HEK293 (cell line): ENCODE measurements around the gene TBX6.

ENCODE experiments used
- CTCF ChIP-seq: fragments of 450-650 bp; formaldehyde crosslinking; IDR thresholded peaks from 2 replicates; pipeline ENCODE4 v1.5.1; 2016; ENCODE audit warnings: missing biosample characterization, missing genetic modification characterization
- TCF7L2 ChIP-seq: IDR thresholded peaks from 2 replicates; pipeline ENCODE4 v1.6.1; 2011; ENCODE audit warnings: low read depth, mild to moderate bottlenecking, inconsistent platforms, low read length, moderate library complexity, borderline replicate concordance
- YY1 ChIP-seq: fragments of 450-650 bp; formaldehyde crosslinking; IDR thresholded peaks from 2 replicates; pipeline ENCODE4 v1.5.1; 2018; ENCODE audit warnings: missing biosample characterization, missing genetic modification characterization
- ZBTB8A ChIP-seq: fragments of 450-650 bp; formaldehyde crosslinking; IDR thresholded peaks from 2 replicates; pipeline ENCODE4 v1.5.1; 2016; ENCODE audit warnings: missing biosample characterization, missing genetic modification characterization
- ZNF146 ChIP-seq: fragments of 450-650 bp; formaldehyde crosslinking; IDR thresholded peaks from 2 replicates; pipeline ENCODE4 v1.5.1; 2016; ENCODE audit warnings: missing biosample characterization, missing genetic modification characterization
- ZNF174 ChIP-seq: fragments of 450-650 bp; formaldehyde crosslinking; IDR thresholded peaks from 2 replicates; pipeline ENCODE4 v1.5.0; 2017; ENCODE audit warnings: missing biosample characterization, mild to moderate bottlenecking, missing genetic modification characterization
- ZNF747 ChIP-seq: fragments of 450-650 bp; formaldehyde crosslinking; IDR thresholded peaks from 2 replicates; pipeline ENCODE4 v1.5.1; 2016; ENCODE audit warnings: missing biosample characterization, missing genetic modification characterization
- TF ChIP-seq, protein P1 (sequence below): fragments of 450-650 bp; formaldehyde crosslinking; IDR thresholded peaks from 2 replicates; pipeline ENCODE4 v1.5.1; 2016; ENCODE audit warnings: missing biosample characterization, missing genetic modification characterization
- TF ChIP-seq, protein P2 (sequence below): fragments of 450-650 bp; formaldehyde crosslinking; IDR thresholded peaks from 2 replicates; pipeline ENCODE4 v1.5.1; 2016; ENCODE audit warnings: missing biosample characterization, missing genetic modification characterization

DNA sequence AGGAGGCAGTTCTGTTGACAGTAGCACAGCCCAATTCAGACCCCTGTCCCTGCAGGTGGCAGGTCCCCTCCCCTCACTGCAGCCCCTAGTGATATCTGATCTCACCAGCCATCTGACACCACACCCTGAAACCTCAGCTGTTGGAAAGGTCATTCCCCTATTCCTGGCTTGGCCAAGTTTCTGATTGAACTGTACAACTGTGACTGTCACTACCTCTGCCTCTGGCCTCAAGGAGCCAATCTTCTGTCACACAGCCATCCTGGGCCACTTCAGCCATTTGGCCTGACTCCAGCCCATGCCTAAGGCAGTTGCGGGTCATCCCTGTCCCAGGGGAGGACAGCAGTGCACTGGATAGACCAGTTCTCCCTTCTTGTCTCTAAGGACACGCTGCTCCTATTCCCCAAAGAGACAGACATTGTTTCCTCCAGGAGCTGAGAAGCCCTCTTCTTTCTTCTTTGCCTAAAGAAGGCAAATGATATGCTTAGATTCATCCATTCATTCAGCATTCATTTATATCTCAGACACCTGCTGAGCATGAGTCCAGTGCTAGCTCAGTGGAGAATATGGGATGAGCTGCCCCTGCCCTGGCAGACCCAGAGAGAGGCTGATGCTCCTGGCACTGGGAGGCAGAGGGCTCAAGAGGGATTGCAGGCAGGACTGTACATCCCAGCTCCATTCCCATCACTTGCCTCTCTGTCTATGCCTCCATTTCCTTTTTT is 30.7 kb downstream of the TBX6 start:
- TF ChIP-seq ZNF747 (tag by site-specific recombination) (no peak), ZBTB8A (tag by site-specific recombination) (no peak), ZNF146 (tag by site-specific recombination) (no peak), ZNF174 (tag by site-specific recombination) (no peak), CTCF (tag by site-specific recombination) (no peak), TCF7L2 (no peak), YY1 (tag by site-specific recombination) (no peak)
- TF ChIP-seq, protein P1, sequence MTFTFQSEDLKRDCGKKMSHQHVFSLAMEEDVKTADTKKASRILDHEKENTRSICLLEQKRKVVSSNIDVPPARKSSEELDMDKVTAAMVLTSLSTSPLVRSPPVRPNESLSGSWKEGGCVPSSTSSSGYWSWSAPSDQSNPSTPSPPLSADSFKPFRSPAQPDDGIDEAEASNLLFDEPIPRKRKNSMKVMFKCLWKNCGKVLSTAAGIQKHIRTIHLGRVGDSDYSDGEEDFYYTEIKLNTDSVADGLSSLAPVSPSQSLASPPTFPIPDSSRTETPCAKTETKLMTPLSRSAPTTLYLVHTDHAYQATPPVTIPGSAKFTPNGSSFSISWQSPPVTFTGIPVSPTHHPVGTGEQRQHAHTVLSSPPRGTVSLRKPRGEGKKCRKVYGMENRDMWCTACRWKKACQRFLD (tag by site-specific recombination), result no peak
- TF ChIP-seq, protein P2, sequence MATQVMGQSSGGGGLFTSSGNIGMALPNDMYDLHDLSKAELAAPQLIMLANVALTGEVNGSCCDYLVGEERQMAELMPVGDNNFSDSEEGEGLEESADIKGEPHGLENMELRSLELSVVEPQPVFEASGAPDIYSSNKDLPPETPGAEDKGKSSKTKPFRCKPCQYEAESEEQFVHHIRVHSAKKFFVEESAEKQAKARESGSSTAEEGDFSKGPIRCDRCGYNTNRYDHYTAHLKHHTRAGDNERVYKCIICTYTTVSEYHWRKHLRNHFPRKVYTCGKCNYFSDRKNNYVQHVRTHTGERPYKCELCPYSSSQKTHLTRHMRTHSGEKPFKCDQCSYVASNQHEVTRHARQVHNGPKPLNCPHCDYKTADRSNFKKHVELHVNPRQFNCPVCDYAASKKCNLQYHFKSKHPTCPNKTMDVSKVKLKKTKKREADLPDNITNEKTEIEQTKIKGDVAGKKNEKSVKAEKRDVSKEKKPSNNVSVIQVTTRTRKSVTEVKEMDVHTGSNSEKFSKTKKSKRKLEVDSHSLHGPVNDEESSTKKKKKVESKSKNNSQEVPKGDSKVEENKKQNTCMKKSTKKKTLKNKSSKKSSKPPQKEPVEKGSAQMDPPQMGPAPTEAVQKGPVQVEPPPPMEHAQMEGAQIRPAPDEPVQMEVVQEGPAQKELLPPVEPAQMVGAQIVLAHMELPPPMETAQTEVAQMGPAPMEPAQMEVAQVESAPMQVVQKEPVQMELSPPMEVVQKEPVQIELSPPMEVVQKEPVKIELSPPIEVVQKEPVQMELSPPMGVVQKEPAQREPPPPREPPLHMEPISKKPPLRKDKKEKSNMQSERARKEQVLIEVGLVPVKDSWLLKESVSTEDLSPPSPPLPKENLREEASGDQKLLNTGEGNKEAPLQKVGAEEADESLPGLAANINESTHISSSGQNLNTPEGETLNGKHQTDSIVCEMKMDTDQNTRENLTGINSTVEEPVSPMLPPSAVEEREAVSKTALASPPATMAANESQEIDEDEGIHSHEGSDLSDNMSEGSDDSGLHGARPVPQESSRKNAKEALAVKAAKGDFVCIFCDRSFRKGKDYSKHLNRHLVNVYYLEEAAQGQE, result no peak
